HCT116 (cell line): Measurements from ENCODE around the gene CIROP.

ENCODE experiments used
- CEBPB ChIP-seq: IDR thresholded peaks from 2 replicates; pipeline ENCODE4 v1.6.1; 2012; ENCODE audit warnings: low read depth
- EZH2 ChIP-seq: fragments of 200-600 bp; sonication (generic); IDR thresholded peaks from 2 replicates; pipeline ENCODE4 v1.6.1; 2017; ENCODE audit warnings: antibody characterized with exemption, mixed run types
- EZH2phosphoT487 ChIP-seq: fragments of 200-600 bp; IDR thresholded peaks from 2 replicates; pipeline ENCODE4 v1.6.1; 2018; ENCODE audit warnings: antibody characterized with exemption, borderline replicate concordance
- POLR2A ChIP-seq: IDR thresholded peaks from 2 replicates; pipeline ENCODE4 v1.7.0; 2011; ENCODE audit warnings: borderline replicate concordance; ENCODE audit not compliant: insufficient read depth, insufficient read length; ENCODE audit errors: extremely low read depth
- POLR2AphosphoS5 ChIP-seq: IDR thresholded peaks from 2 replicates; pipeline ENCODE4 v1.6.1; 2011; ENCODE audit warnings: mild to moderate bottlenecking, low read depth, low read length, moderate library complexity
- RAD21 ChIP-seq: IDR thresholded peaks from 2 replicates; pipeline ENCODE4 v1.6.1; 2012; ENCODE audit warnings: low read depth, mild to moderate bottlenecking
- SP1 ChIP-seq: IDR thresholded peaks from 2 replicates; pipeline ENCODE4 v1.6.1; 2012; ENCODE audit warnings: low read depth
- YY1 ChIP-seq: IDR thresholded peaks from 2 replicates; pipeline ENCODE4 v1.6.1; 2011; ENCODE audit warnings: low read length, low read depth, moderate library complexity, mild to moderate bottlenecking; ENCODE audit not compliant: insufficient replicate concordance; ENCODE audit errors: extremely low read depth
- ZFX ChIP-seq: fragments of 450-650 bp; IDR thresholded peaks from 2 replicates; pipeline ENCODE4 v1.6.1; 2017
- TF ChIP-seq, protein P1 (sequence below), 3 experiments: fragments of 200-600 bp in 1 of 3; sonication (generic) in 1 of 3; IDR thresholded peaks in 2 of 3; conservative IDR thresholded peaks in 1 of 3; 2 replicates each; pipeline ENCODE4 v1.5.1; 2012 to 2017; ENCODE audit warnings: low read depth in 2 of 3, low read length in 2 of 3, antibody characterized with exemption in 1 of 3, borderline replicate concordance in 1 of 3, control low read depth in 1 of 3, mild to moderate bottlenecking in 1 of 3, mixed read lengths in 1 of 3, mixed run types in 1 of 3, moderate library complexity in 1 of 3; ENCODE audit not compliant: insufficient read depth in 1 of 3
- TF ChIP-seq, protein P2 (sequence below): IDR thresholded peaks from 2 replicates; pipeline ENCODE4 v1.6.1; 2011; ENCODE audit warnings: mild to moderate bottlenecking, low read length, moderate library complexity; ENCODE audit not compliant: insufficient replicate concordance; ENCODE audit errors: extremely low read depth

DNA sequence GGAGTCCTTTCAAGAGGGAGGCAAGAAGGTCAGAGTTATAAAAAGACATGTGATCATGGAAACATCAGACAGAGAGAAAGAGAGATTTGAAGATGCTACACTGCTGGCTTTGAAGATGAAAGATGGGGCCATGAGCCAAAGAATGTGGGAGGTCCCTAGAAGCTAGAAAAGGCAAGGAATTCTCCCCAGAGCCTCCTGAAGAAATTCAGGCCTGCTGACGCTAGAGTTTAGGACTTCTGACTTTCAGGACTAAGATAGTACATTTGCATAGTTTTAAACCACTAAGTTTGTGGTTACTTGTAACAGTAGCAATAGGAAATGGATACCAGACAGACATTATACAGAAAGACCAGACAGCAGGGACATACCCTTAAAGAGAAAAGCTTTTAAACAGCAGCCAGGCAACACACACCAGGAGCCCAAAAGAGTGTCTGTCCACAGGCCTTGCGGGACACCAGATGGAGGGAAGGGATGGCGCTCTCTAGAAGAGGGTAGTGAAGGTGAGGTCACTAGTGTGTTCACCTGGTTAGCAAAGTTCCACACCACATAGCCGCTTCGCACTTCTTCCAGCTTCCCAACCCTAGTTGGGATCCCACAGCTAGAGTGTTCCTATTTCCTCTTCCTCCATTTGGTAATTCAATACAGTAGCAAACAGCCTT lies 43.9 kb upstream of the CIROP start:
- no peak for TF ChIP-seq POLR2A
- TF ChIP-seq, protein P1, sequence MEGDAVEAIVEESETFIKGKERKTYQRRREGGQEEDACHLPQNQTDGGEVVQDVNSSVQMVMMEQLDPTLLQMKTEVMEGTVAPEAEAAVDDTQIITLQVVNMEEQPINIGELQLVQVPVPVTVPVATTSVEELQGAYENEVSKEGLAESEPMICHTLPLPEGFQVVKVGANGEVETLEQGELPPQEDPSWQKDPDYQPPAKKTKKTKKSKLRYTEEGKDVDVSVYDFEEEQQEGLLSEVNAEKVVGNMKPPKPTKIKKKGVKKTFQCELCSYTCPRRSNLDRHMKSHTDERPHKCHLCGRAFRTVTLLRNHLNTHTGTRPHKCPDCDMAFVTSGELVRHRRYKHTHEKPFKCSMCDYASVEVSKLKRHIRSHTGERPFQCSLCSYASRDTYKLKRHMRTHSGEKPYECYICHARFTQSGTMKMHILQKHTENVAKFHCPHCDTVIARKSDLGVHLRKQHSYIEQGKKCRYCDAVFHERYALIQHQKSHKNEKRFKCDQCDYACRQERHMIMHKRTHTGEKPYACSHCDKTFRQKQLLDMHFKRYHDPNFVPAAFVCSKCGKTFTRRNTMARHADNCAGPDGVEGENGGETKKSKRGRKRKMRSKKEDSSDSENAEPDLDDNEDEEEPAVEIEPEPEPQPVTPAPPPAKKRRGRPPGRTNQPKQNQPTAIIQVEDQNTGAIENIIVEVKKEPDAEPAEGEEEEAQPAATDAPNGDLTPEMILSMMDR (IDR thresholded peaks at IDR 0.05 in 2 of 3, conservative IDR thresholded peaks at IDR 0.05 in 1 of 3; ENCODE audit: borderline replicate concordance in 1 of 3, insufficient read depth in 1 of 3, low read depth in 2 of 3, low read length in 2 of 3) = no peak
- no peak for TF ChIP-seq EZH2
- TF ChIP-seq EZH2phosphoT487 = no peak
- TF ChIP-seq POLR2AphosphoS5 = no peak
- no peak for TF ChIP-seq SP1
- no peak for TF ChIP-seq YY1
- TF ChIP-seq, protein P2, sequence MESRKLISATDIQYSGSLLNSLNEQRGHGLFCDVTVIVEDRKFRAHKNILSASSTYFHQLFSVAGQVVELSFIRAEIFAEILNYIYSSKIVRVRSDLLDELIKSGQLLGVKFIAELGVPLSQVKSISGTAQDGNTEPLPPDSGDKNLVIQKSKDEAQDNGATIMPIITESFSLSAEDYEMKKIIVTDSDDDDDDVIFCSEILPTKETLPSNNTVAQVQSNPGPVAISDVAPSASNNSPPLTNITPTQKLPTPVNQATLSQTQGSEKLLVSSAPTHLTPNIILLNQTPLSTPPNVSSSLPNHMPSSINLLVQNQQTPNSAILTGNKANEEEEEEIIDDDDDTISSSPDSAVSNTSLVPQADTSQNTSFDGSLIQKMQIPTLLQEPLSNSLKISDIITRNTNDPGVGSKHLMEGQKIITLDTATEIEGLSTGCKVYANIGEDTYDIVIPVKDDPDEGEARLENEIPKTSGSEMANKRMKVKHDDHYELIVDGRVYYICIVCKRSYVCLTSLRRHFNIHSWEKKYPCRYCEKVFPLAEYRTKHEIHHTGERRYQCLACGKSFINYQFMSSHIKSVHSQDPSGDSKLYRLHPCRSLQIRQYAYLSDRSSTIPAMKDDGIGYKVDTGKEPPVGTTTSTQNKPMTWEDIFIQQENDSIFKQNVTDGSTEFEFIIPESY = no peak
- no peak for TF ChIP-seq ZFX
- no peak for TF ChIP-seq RAD21
- TF ChIP-seq CEBPB = no peak
